GM12878 (cell line): ENCODE results near the gene DMRTC2.

Experiments
- GABPA ChIP-seq: IDR thresholded peaks from 2 replicates; pipeline ENCODE4 v1.6.1; 2014; ENCODE audit warnings: antibody characterized with exemption, low read depth, mild to moderate bottlenecking, inconsistent platforms
- NRF1 ChIP-seq: conservative IDR thresholded peaks from 2 replicates; pipeline ENCODE4 v1.6.1; 2011; ENCODE audit warnings: mild to moderate bottlenecking, low read depth, low read length, improper control_type of control experiment
- PML ChIP-seq: IDR thresholded peaks from 2 replicates; pipeline ENCODE4 v1.6.1; 2012; ENCODE audit warnings: low read length, inconsistent platforms
- RFX5 ChIP-seq: IDR thresholded peaks from 2 replicates; pipeline ENCODE4 v1.6.1; 2011; ENCODE audit warnings: low read depth, low read length, improper control_type of control experiment
- SIN3A ChIP-seq: IDR thresholded peaks from 2 replicates; pipeline ENCODE4 v1.6.1; 2012; ENCODE audit warnings: low read depth, low read length, improper control_type of control experiment
- TAF1 ChIP-seq: IDR thresholded peaks from 2 replicates; pipeline ENCODE4 v1.6.1; 2011; ENCODE audit warnings: mild to moderate bottlenecking, low read depth, low read length, borderline replicate concordance
- TF ChIP-seq, protein P1 (sequence below), 3 experiments: IDR thresholded peaks in 2 of 3; conservative IDR thresholded peaks in 1 of 3; 2 replicates each; pipeline ENCODE4 v1.5.1; 2011; ENCODE audit warnings: low read depth in 3 of 3, low read length in 3 of 3, mild to moderate bottlenecking in 3 of 3, control low read depth in 2 of 3, moderate library complexity in 2 of 3, inconsistent platforms in 1 of 3, mixed read lengths in 1 of 3; ENCODE audit not compliant: control insufficient read depth in 2 of 3, insufficient read depth in 1 of 3; ENCODE audit errors: extremely low read depth in 1 of 3
- TF ChIP-seq, protein P2 (sequence below): IDR thresholded peaks from 2 replicates; pipeline ENCODE4 v1.6.1; 2011; ENCODE audit warnings: borderline replicate concordance, low read depth, mild to moderate bottlenecking, moderate library complexity, low read length; ENCODE audit not compliant: insufficient read depth, poor library complexity, severe bottlenecking
- TF ChIP-seq, protein P3 (sequence below): IDR thresholded peaks from 2 replicates; pipeline ENCODE4 v1.6.1; 2011; ENCODE audit warnings: low read depth, mild to moderate bottlenecking, low read length, moderate library complexity, borderline replicate concordance; ENCODE audit errors: extremely low read depth
- TF ChIP-seq, protein P4 (sequence below): IDR thresholded peaks from 2 replicates; pipeline ENCODE4 v1.6.1; 2011; ENCODE audit warnings: borderline replicate concordance, low read depth, mild to moderate bottlenecking, moderate library complexity, mixed read lengths, low read length; ENCODE audit not compliant: insufficient read depth; ENCODE audit errors: extremely low read length

DNA sequence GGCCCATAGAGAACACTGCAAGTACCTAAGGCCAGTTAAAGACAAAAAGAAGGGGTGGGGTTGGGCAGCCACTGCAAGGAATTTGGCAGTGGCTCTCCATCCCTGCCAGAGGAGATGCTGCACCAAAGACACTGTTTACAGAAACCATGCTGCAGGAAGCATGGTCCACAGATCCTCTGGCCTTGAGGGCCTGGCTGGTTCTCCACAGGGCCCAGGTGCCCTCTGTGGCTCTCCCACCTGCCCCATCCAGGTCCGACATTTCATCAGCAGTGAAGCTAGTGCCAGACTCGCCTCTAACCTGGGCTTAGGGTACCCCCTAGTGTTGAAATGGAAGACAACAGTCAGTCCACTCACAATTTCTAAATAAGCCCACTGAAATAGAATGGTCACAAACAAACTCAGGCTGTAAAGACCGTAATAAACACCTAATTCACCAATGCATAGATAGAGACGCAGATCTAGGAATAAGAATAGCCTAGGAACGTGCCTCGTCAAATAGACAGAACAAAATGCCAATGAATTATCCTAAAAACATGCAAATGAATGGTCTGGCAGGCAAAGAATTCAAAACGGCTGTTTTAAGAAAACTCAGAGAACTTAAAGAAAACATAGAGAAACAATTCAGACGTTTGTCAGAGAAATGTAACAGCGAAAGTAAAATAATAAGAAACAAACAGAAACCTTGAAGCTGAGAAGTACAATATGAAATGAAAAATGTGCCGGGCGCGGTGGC lies 23.7 kb upstream of the DMRTC2 start:
- TF ChIP-seq PML (no peak), RFX5 (no peak), NRF1 (no peak), TAF1 (no peak), SIN3A (no peak), GABPA (no peak)
- TF ChIP-seq, protein P1, sequence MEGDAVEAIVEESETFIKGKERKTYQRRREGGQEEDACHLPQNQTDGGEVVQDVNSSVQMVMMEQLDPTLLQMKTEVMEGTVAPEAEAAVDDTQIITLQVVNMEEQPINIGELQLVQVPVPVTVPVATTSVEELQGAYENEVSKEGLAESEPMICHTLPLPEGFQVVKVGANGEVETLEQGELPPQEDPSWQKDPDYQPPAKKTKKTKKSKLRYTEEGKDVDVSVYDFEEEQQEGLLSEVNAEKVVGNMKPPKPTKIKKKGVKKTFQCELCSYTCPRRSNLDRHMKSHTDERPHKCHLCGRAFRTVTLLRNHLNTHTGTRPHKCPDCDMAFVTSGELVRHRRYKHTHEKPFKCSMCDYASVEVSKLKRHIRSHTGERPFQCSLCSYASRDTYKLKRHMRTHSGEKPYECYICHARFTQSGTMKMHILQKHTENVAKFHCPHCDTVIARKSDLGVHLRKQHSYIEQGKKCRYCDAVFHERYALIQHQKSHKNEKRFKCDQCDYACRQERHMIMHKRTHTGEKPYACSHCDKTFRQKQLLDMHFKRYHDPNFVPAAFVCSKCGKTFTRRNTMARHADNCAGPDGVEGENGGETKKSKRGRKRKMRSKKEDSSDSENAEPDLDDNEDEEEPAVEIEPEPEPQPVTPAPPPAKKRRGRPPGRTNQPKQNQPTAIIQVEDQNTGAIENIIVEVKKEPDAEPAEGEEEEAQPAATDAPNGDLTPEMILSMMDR (IDR thresholded peaks at IDR 0.05 in 2 of 3, conservative IDR thresholded peaks at IDR 0.05 in 1 of 3; ENCODE audit: control insufficient read depth in 2 of 3, extremely low read depth in 1 of 3, insufficient read depth in 1 of 3, low read depth in 3 of 3, low read length in 3 of 3), result peak; percentile 69 to 78 (median 72)
- TF ChIP-seq, protein P2, sequence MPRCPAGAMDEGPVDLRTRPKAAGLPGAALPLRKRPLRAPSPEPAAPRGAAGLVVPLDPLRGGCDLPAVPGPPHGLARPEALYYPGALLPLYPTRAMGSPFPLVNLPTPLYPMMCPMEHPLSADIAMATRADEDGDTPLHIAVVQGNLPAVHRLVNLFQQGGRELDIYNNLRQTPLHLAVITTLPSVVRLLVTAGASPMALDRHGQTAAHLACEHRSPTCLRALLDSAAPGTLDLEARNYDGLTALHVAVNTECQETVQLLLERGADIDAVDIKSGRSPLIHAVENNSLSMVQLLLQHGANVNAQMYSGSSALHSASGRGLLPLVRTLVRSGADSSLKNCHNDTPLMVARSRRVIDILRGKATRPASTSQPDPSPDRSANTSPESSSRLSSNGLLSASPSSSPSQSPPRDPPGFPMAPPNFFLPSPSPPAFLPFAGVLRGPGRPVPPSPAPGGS, result no peak
- TF ChIP-seq, protein P3, sequence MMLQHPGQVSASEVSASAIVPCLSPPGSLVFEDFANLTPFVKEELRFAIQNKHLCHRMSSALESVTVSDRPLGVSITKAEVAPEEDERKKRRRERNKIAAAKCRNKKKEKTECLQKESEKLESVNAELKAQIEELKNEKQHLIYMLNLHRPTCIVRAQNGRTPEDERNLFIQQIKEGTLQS, result no peak
- TF ChIP-seq, protein P4, sequence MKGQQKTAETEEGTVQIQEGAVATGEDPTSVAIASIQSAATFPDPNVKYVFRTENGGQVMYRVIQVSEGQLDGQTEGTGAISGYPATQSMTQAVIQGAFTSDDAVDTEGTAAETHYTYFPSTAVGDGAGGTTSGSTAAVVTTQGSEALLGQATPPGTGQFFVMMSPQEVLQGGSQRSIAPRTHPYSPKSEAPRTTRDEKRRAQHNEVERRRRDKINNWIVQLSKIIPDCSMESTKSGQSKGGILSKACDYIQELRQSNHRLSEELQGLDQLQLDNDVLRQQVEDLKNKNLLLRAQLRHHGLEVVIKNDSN, result no peak
